Cardiac muscle cell (in vitro differentiated cells and primary cell): Measurements from ENCODE around the gene PLCL2. TPM values are rescaled to one million over a fixed set of nuclear protein-coding genes. Genes with fewer than 3 reads are reported as not detected.

Source experiments
- DNase-seq, 2 donors: peaks; one replicate each; pipeline versions ENCODE4 v3.0.0 to v3.0.0-alpha.2; 2010 to 2017; ENCODE audit warnings: low read depth in 1 of 2, low spot score in 1 of 2
- H3K27ac ChIP-seq: fragments of 200-600 bp; sonication (generic); 2 replicates; pipeline ENCODE4 v1.5.1; 2016
- H3K27me3 ChIP-seq: fragments of 200-600 bp; sonication (generic); 2 replicates; pipeline ENCODE4 v1.6.0; 2016; ENCODE audit warnings: control low read depth
- H3K36me3 ChIP-seq: fragments of 200-600 bp; sonication (generic); 2 replicates; pipeline ENCODE4 v1.5.1; 2016; ENCODE audit warnings: control low read depth
- H3K4me1 ChIP-seq: fragments of 200-600 bp; sonication (generic); 2 replicates; pipeline ENCODE4 v1.8.1; 2017; ENCODE audit warnings: low read depth, mild to moderate bottlenecking, mixed run types
- H3K4me3 ChIP-seq: fragments of 200-600 bp; sonication (generic); 2 replicates; pipeline ENCODE4 v1.5.1; 2016; ENCODE audit warnings: mild to moderate bottlenecking
- H3K9me3 ChIP-seq: fragments of 200-600 bp; sonication (generic); 2 replicates; pipeline ENCODE4 v1.5.1; 2017; ENCODE audit warnings: low read depth, mild to moderate bottlenecking, control low read depth
- CTCF ChIP-seq: IDR thresholded peaks from 2 replicates; pipeline ENCODE4 v1.5.1; 2012; ENCODE audit warnings: low read depth, mild to moderate bottlenecking, low read length
- polyA plus RNA-seq: library from polyadenylated mRNA; unstranded; fragments of >200 nt; fragmentation: Nextera tagmentation; extraction: Ambion mirVana; gene quantifications from 2 replicates; pipeline ENCODE4 v1.2.1, GENCODE V29; 2016
- total RNA-seq: library from RNA; depleted of rRNA; stranded (reverse); fragments of >200 nt; gene quantifications from 2 replicates; pipeline ENCODE4 v1.2.3, GENCODE V29; 2016

The PLCL2 gene
- total and polyA plus RNA-seq, 2 experiments from 2014 or later = 17.3 to 49.1 TPM

GRCh38 chr3:16904423-16905417 is 20.0 kb downstream of the PLCL2 start:
- Histone ChIP-seq H3K9me3 (no peaks in the 10 kb centered on the region), H3K27me3 (no peaks in the 10 kb centered on the region), H3K36me3 (no peaks in the 10 kb centered on the region), H3K27ac (peak overlapping the region; percentile 65), H3K4me1 (peaks cover 69% of the 10 kb centered on the region), H3K4me3 (no peak overlapping the region)
- no peak for TF ChIP-seq CTCF
- DNase-seq = no peak

- no peak for TF ChIP-seq CTCF
- Histone ChIP-seq H3K4me1 (peaks cover 69% of the 10 kb centered on the region), H3K27ac (peak overlapping the region; percentile 65), H3K9me3 (no peaks in the 10 kb centered on the region), H3K36me3 (no peaks in the 10 kb centered on the region), H3K27me3 (no peaks in the 10 kb centered on the region), H3K4me3 (no peak overlapping the region)
- no peak for DNase-seq
Observed at GRCh38 chr3:16905704-16906103, 20.9 kb downstream of the PLCL2 start.

- H3K4me1 ChIP-seq = peaks cover 66% of the 10 kb centered on the region
- DNase-seq = peak in 1 of 2 donors; percentile 21
- H3K36me3 ChIP-seq = no peaks in the 10 kb centered on the region
- no peaks in the 10 kb centered on the region for H3K9me3 ChIP-seq
- no peak for TF ChIP-seq CTCF
- no peaks in the 10 kb centered on the region for H3K27me3 ChIP-seq
- H3K27ac ChIP-seq = peak overlapping the region; percentile 6
- H3K4me3 ChIP-seq = no peak overlapping the region
Observed at GRCh38 chr3:16906682-16907081, 21.9 kb downstream of the PLCL2 start.

- Histone ChIP-seq H3K36me3 (no peaks in the 10 kb centered on the region), H3K27me3 (no peaks in the 10 kb centered on the region), H3K4me3 (no peak overlapping the region), H3K9me3 (no peaks in the 10 kb centered on the region), H3K4me1 (peaks cover 66% of the 10 kb centered on the region), H3K27ac (peak overlapping the region; percentile 6)
- no peak for TF ChIP-seq CTCF
- DNase-seq = peak in 1 of 2 donors; percentile 16
Observed at GRCh38 chr3:16907243-16907642, 22.5 kb downstream of the PLCL2 start.

- Histone ChIP-seq H3K4me3 (no peak overlapping the region), H3K4me1 (peaks cover 61% of the 10 kb centered on the region), H3K27me3 (no peaks in the 10 kb centered on the region), H3K36me3 (no peaks in the 10 kb centered on the region), H3K27ac (no peak overlapping the region), H3K9me3 (no peaks in the 10 kb centered on the region)
- DNase-seq = no peak
- no peak for TF ChIP-seq CTCF
Observed at GRCh38 chr3:16908016-16908807, 23.5 kb downstream of the PLCL2 start.
